Measurements from ENCODE around the gene THSD4.

Gene THSD4

GRCh38 chr15:71543413-71543812 is 428.1 kb downstream of the THSD4 start:
- no peaks in the 10 kb centered on the region for H3K9me3 ChIP-seq (ENCODE audit: low read length)
- H4K20me1 ChIP-seq (ENCODE audit: insufficient read depth, low read length) = no peaks in the 10 kb centered on the region

GRCh38 chr15:71545223-71545760 is 430.0 kb downstream of the THSD4 start:
- H3K4me1 ChIP-seq (ENCODE audit: insufficient read depth, low read length, severe bottlenecking) = no peaks in the 10 kb centered on the region

More at GRCh38 chr15:71543413-71543812, 428.1 kb downstream of the THSD4 start:
- Histone ChIP-seq H3K4me2 (ENCODE audit: low read length) (no peak overlapping the region), H3K4me3 (ENCODE audit: low read depth, low read length, poor library complexity, severe bottlenecking) (no peak overlapping the region), H3K9ac (ENCODE audit: low read length) (no peak overlapping the region), H2AFZ (ENCODE audit: low read length) (no peak overlapping the region), H3K27ac (ENCODE audit: low read depth, low read length, poor library complexity, severe bottlenecking) (no peak overlapping the region), H3K36me3 (ENCODE audit: insufficient read depth, low read length) (no peaks in the 10 kb centered on the region), H3K79me2 (ENCODE audit: insufficient read depth, low read length) (no peaks in the 10 kb centered on the region), H3K9me2 (ENCODE audit: low read depth, low read length) (no peaks in the 10 kb centered on the region), H3K27me3 (ENCODE audit: insufficient read depth, low read length) (no peaks in the 10 kb centered on the region), H3F3A (ENCODE audit: insufficient read depth, low read length) (no peaks in the 10 kb centered on the region), H3K4me1 (ENCODE audit: insufficient read depth, low read length, severe bottlenecking) (no peaks in the 10 kb centered on the region)
- TF ChIP-seq EZH2 (IDR thresholded peaks at IDR 0.05; ENCODE audit: borderline replicate concordance, low read length) = no peak
- TF ChIP-seq CTCF (IDR thresholded peaks at IDR 0.05; ENCODE audit: low read length) = no peak

GRCh38 chr15:71545923-71546322 is 430.7 kb downstream of the THSD4 start:
- Histone ChIP-seq H4K20me1 (ENCODE audit: insufficient read depth, low read length) (no peaks in the 10 kb centered on the region), H3K9me2 (ENCODE audit: low read depth, low read length) (no peaks in the 10 kb centered on the region), H2AFZ (ENCODE audit: low read length) (no peak overlapping the region), H3K27me3 (ENCODE audit: insufficient read depth, low read length) (no peaks in the 10 kb centered on the region), H3K36me3 (ENCODE audit: insufficient read depth, low read length) (no peaks in the 10 kb centered on the region), H3K9ac (ENCODE audit: low read length) (no peak overlapping the region), H3K4me2 (ENCODE audit: low read length) (no peak overlapping the region), H3K27ac (ENCODE audit: low read depth, low read length, poor library complexity, severe bottlenecking) (no peak overlapping the region), H3K4me1 (ENCODE audit: insufficient read depth, low read length, severe bottlenecking) (no peaks in the 10 kb centered on the region), H3K79me2 (ENCODE audit: insufficient read depth, low read length) (no peaks in the 10 kb centered on the region), H3K4me3 (ENCODE audit: low read depth, low read length, poor library complexity, severe bottlenecking) (no peak overlapping the region), H3K9me3 (ENCODE audit: low read length) (no peaks in the 10 kb centered on the region), H3F3A (ENCODE audit: insufficient read depth, low read length) (no peaks in the 10 kb centered on the region)
- TF ChIP-seq CTCF (IDR thresholded peaks at IDR 0.05; ENCODE audit: low read length) (no peak), EZH2 (IDR thresholded peaks at IDR 0.05; ENCODE audit: borderline replicate concordance, low read length) (no peak)

More at GRCh38 chr15:71545223-71545760, 430.0 kb downstream of the THSD4 start:
- H3K4me2 ChIP-seq (ENCODE audit: low read length) = no peak overlapping the region
- H3K36me3 ChIP-seq (ENCODE audit: insufficient read depth, low read length) = no peaks in the 10 kb centered on the region
- no peak overlapping the region for H3K4me3 ChIP-seq (ENCODE audit: low read depth, low read length, poor library complexity, severe bottlenecking)
- no peaks in the 10 kb centered on the region for H3K9me2 ChIP-seq (ENCODE audit: low read depth, low read length)
- no peaks in the 10 kb centered on the region for H3K79me2 ChIP-seq (ENCODE audit: insufficient read depth, low read length)
- no peak overlapping the region for H3K27ac ChIP-seq (ENCODE audit: low read depth, low read length, poor library complexity, severe bottlenecking)
- TF ChIP-seq EZH2 (IDR thresholded peaks at IDR 0.05; ENCODE audit: borderline replicate concordance, low read length) = no peak
- no peak for TF ChIP-seq CTCF (IDR thresholded peaks at IDR 0.05; ENCODE audit: low read length)
- no peaks in the 10 kb centered on the region for H4K20me1 ChIP-seq (ENCODE audit: insufficient read depth, low read length)
- no peaks in the 10 kb centered on the region for H3K27me3 ChIP-seq (ENCODE audit: insufficient read depth, low read length)
- no peak overlapping the region for H2AFZ ChIP-seq (ENCODE audit: low read length)
- H3F3A ChIP-seq (ENCODE audit: insufficient read depth, low read length) = no peaks in the 10 kb centered on the region
- H3K9ac ChIP-seq (ENCODE audit: low read length) = no peak overlapping the region
- H3K9me3 ChIP-seq (ENCODE audit: low read length) = no peaks in the 10 kb centered on the region
